HepG2 (cell line): ENCODE measurements around the gene FBXO41. TPM values are rescaled to one million over a fixed set of nuclear protein-coding genes. Genes with fewer than 3 reads are reported as not detected.

Experiments
- CAMTA2 ChIP-seq: sonication (generic); formaldehyde crosslinking; IDR thresholded peaks from 2 replicates; pipeline ENCODE4 v1.4.0; 2020; ENCODE audit warnings: mild to moderate bottlenecking, missing genetic modification reagents, borderline replicate concordance
- CEBPB ChIP-seq: IDR thresholded peaks from 2 replicates; pipeline ENCODE4 v1.6.1; 2011; ENCODE audit warnings: low read depth, low read length, improper control_type of control experiment, borderline replicate concordance
- EED ChIP-seq: sonication (generic); formaldehyde crosslinking; IDR thresholded peaks from 2 replicates; pipeline ENCODE4 v1.5.0; 2020; ENCODE audit warnings: mild to moderate bottlenecking, missing genetic modification reagents
- FOSL2 ChIP-seq: sonication (generic); formaldehyde crosslinking; IDR thresholded peaks from 2 replicates; pipeline ENCODE4 v1.4.0; 2020; ENCODE audit warnings: missing genetic modification reagents
- GATAD1 ChIP-seq: IDR thresholded peaks from 2 replicates; pipeline ENCODE4 v1.6.1; 2016; ENCODE audit warnings: missing genetic modification reagents, missing compliant biosample characterization
- HNF4A ChIP-seq: sonication (generic); formaldehyde crosslinking; IDR thresholded peaks from 2 replicates; pipeline ENCODE4 v1.4.0; 2020; ENCODE audit warnings: missing genetic modification reagents
- KDM5B ChIP-seq: sonication (generic); formaldehyde crosslinking; IDR thresholded peaks from 2 replicates; pipeline ENCODE4 v1.4.0; 2020; ENCODE audit warnings: missing genetic modification reagents, mild to moderate bottlenecking, borderline replicate concordance
- MBNL3 ChIP-seq: fragments of 250-450 bp; sonication (Bioruptor Pico); conservative IDR thresholded peaks from 2 replicates; pipeline ENCODE4 v1.8.0; 2022; ENCODE audit warnings: mild to moderate bottlenecking, inconsistent platforms
- MTA1 ChIP-seq: sonication (generic); formaldehyde crosslinking; IDR thresholded peaks from 2 replicates; pipeline ENCODE4 v1.4.0; 2020; ENCODE audit warnings: missing genetic modification reagents, mild to moderate bottlenecking, borderline replicate concordance
- NFRKB ChIP-seq: fragments of 450-650 bp; IDR thresholded peaks from 2 replicates; pipeline ENCODE4 v1.6.1; 2017
- PITX1 ChIP-seq: sonication (generic); formaldehyde crosslinking; IDR thresholded peaks from 2 replicates; pipeline ENCODE4 v1.5.1; 2020; ENCODE audit warnings: mild to moderate bottlenecking, missing genetic modification reagents
- PRMT3 ChIP-seq: sonication (generic); formaldehyde crosslinking; IDR thresholded peaks from 2 replicates; pipeline ENCODE4 v1.8.1; 2022; ENCODE audit warnings: low read depth, mild to moderate bottlenecking, moderate library complexity, missing genetic modification reagents, borderline replicate concordance
- SNAPC4 ChIP-seq: sonication (generic); formaldehyde crosslinking; IDR thresholded peaks from 2 replicates; pipeline ENCODE4 v1.4.0; 2020; ENCODE audit warnings: mild to moderate bottlenecking, missing genetic modification reagents
- TFAP4 ChIP-seq: sonication (generic); IDR thresholded peaks from 2 replicates; pipeline ENCODE4 v1.6.1; 2016; ENCODE audit warnings: low read depth, borderline replicate concordance
- ZNF24 ChIP-seq: fragments of 450-650 bp; IDR thresholded peaks from 2 replicates; pipeline ENCODE4 v1.6.1; 2017; ENCODE audit warnings: antibody characterized with exemption, mild to moderate bottlenecking
- ZNF280D ChIP-seq: sonication (generic); formaldehyde crosslinking; IDR thresholded peaks from 2 replicates; pipeline ENCODE4 v1.5.1; 2020; ENCODE audit warnings: mild to moderate bottlenecking, missing genetic modification reagents
- ZNF589 ChIP-seq: sonication (generic); formaldehyde crosslinking; conservative IDR thresholded peaks from 2 replicates; pipeline ENCODE4 v1.8.0; 2022; ENCODE audit warnings: mild to moderate bottlenecking, moderate library complexity, missing genetic modification reagents
- ZNF629 ChIP-seq: sonication (generic); formaldehyde crosslinking; conservative IDR thresholded peaks from 2 replicates; pipeline ENCODE4 v1.5.0; 2020; ENCODE audit warnings: missing genetic modification reagents
- ZNF740 ChIP-seq: sonication (generic); formaldehyde crosslinking; IDR thresholded peaks from 2 replicates; pipeline ENCODE4 v1.4.0; 2020; ENCODE audit warnings: missing genetic modification reagents
- ZNF782 ChIP-seq: sonication (generic); formaldehyde crosslinking; IDR thresholded peaks from 2 replicates; pipeline ENCODE4 v1.4.0; 2020; ENCODE audit warnings: missing genetic modification reagents, mild to moderate bottlenecking, borderline replicate concordance
- ZNF879 ChIP-seq: sonication (generic); formaldehyde crosslinking; IDR thresholded peaks from 2 replicates; pipeline ENCODE4 v1.8.1; 2023; ENCODE audit warnings: missing genetic modification reagents
- polyA plus RNA-seq, 8 experiments: library from polyadenylated mRNA; depleted of rRNA in 3 of 8; stranded (reverse) in 7 of 8; unstranded in 1 of 8; fragments of >200 nt; fragmentation: Illumina TruSeq in 4 of 8; extraction: Trizol in 4 of 8; gene quantifications; 2 replicates each; pipeline versions ENCODE4 v1.2.1 to v1.2.3, GENCODE V29; 2011 to 2016; ENCODE audit warnings: low read depth in 4 of 8, missing spikeins in 1 of 8, mixed read lengths in 1 of 8; ENCODE audit not compliant: insufficient read depth in 1 of 8
- total RNA-seq, 5 experiments: library from RNA; depleted of rRNA; stranded (reverse); fragments of >200 nt; fragmentation: Illumina TruSeq; extraction: Trizol; gene quantifications; 2 replicates each; pipeline ENCODE4 v1.2.3, GENCODE V29; 2016; ENCODE audit warnings: low read depth in 1 of 5

Gene FBXO41
- total and polyA plus RNA-seq, 2 of the 13 experiments (the other 11 are each of a cell fraction or from before 2014, with no cell fraction given) = 4.2 to 10.3 TPM

- TF ChIP-seq SNAPC4 (no peak), NFRKB (no peak), CAMTA2 (CRISPR knock-in tag) (no peak; the same call in 1 of the 2 replicates), KDM5B (CRISPR knock-in tag) (peak; percentile 57), ZNF879 (peak; percentile 86; the same call in 1 of the 2 replicates), ZNF280D (no peak), PITX1 (CRISPR knock-in tag) (no peak; the same call in 1 of the 2 replicates), MBNL3 (CRISPR knock-in tag) (no peak), CEBPB (no peak), ZNF629 (0 out of 2 replicates have a peak, but pooled peaks have one; percentile 6), GATAD1 (CRISPR knock-in tag) (peak; percentile 71), PRMT3 (CRISPR knock-in tag) (no peak), ZNF589 (CRISPR knock-in tag) (no peak), FOSL2 (CRISPR knock-in tag) (no peak; the same call in 1 of the 2 replicates), ZNF24 (no peak), ZNF782 (peak; percentile 90; the same call in 1 of the 2 replicates), HNF4A (0 out of 2 replicates have a peak, but pooled peaks have one; percentile 8), MTA1 (peak; percentile 84; the same call in 1 of the 2 replicates), ZNF740 (CRISPR knock-in tag) (no peak), EED (CRISPR knock-in tag) (peak; percentile 24; the same call in 1 of the 2 replicates), TFAP4 (peak; percentile 91)
These were observed 50.9 kb downstream of the FBXO41 start, which contains the start of gene PRADC1 (continued) for GRCh38 chr2:73233154-73233931.
